Suppressor macrophage treated with lipopolysaccharide for 4 hours (primary cell): Measurements from ENCODE around the gene SCARF2.

Experiments
- DNase-seq: peaks from one replicate; pipeline ENCODE4 v3.0.0-alpha.2; 2020

Gene SCARF2

DNA sequence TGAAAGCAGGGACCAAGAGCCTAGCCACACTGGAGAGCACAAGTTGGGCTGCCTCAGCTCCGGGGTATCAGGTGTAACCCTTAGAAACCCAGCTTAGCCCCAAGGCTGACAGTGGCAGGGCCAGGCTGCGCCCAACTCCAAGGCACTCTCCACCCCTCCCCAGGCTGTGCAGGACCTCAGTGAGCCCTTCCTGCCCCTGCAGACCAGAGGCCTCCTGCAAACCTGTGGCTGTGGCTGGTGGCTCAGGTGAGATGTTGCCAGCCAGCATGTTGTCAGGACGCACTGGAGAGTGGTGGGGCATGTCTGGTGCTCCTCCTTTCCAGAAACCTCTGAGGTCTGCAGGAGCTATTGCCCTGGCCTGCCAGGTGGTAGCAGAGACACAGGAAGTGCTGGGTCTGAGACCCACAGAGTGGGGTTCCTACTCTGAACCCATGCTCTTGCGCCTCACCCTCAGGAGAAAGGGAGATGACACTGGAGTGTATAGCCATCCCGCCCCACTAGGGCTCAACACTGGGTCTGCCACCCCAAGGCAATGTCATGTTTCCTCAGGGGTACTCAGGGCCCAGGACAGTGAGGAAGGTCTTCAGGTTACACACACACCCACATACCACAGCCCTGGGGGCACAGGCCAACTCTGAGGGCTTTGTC lies 2.4 kb upstream of the SCARF2 start:
- DNase-seq, result no peak

DNA sequence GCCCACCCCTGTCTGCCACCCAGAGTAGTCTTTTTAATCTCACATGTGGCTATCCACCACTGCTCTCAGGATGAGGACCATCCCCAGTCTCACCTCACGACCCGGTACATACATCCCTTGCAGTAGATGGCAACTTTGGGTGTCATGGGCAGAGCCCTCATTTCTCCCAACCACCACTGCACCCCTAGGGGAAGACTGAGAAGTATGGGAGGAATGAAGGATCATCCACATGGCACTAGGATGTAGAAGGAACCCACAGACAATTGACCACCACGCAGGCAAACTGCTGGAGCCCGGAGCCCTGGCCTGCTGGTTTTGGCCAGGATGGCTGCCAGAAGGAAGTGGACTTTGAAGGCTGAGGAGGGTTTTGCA lies 1.9 kb upstream of the SCARF2 start:
- DNase-seq, result no peak

DNA sequence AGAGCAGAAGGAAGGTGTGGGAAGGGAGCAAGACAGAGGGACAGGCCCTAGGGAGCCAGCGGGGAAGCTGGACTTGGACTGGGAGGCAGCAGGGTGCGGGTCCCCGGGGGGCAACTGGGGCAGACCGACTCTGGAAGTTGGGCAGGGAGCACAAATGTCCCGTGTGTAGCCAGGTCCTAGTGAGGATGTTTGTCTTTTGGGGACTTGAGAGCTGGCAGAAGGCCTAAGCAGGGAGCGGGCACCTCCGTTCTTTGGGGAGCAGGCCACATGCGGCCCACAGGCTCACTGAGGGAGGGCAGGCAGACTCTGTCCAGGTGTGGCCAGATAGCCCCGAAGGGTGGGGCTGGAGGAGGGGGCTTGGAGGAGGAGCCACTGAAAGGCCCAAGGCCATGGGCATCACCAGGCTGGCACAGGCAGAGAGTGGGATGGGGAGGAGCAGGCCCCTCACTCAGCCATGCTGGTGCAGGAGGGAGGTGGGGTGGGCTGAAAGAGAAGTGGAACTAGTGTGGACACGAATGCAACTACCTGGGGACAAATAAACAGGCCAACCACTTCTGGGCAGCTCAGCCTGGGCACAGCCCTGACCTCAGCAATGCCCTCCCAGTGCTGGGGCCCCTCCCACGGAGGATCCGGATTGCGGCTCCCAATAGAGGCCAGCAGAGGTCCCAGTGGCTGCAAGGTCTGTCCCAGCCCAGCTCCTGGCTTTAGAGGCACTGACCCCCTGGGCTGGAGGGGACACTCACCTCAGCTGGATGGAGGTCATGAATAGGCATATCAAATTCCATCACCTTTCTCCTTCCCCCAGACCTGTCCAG lies 1.3 kb upstream of the SCARF2 start:
- no peak for DNase-seq

DNA sequence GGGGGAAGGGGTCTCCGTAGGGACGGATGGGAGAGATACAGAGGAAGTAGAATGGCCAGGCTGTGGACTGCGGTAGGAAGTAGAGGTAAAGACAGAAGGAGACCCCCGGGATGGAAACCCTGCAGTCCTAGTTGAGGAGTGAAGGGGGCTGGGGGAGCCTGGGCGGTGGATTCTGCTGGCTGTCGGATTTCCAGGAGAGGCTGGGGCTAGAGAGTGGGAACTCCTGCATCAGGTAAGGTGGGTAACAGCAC lies 727 bp upstream of the SCARF2 start:
- no peak for DNase-seq

DNA sequence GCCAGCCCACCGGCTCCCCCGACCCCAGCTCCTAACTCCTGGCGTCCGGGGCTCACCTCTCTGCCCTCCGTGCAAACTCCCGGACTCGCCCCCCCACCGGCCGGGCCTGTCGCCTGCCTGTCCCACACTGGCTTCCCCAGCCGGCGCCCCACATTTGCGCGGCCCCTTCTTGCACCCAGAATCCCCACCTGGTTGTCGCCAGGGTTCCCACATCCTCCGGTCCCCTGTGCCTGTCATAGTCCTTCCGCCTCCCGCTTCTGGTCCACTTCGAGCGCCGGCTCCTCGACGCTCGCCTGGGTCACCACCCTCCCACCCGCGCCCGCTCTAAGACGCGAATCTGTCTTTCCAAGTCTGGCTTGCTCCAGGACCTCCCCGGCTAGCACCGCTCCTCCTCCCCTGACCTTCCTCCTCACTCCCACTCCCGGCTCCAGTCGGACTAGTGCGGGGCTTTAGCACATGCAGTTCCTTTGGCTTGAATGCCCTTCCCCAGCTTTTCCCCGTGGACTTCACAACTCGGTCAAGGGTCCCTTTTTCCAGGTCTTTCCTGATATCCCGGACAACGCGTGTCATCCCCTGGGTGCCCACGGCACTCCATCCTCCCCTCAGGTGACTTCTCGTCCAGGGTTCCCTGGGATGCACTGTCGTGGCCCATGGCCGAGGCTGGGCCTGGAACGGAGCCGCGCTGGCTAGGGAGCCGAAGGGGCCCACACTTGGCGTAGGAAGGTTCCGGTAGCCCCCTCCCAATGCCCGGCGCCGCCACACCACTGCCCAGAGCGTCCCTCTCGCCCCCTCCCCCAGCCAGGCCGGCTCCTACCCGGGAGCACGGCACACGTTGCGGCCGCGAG lies 635 bp downstream of the SCARF2 start:
- DNase-seq, result no peak

DNA sequence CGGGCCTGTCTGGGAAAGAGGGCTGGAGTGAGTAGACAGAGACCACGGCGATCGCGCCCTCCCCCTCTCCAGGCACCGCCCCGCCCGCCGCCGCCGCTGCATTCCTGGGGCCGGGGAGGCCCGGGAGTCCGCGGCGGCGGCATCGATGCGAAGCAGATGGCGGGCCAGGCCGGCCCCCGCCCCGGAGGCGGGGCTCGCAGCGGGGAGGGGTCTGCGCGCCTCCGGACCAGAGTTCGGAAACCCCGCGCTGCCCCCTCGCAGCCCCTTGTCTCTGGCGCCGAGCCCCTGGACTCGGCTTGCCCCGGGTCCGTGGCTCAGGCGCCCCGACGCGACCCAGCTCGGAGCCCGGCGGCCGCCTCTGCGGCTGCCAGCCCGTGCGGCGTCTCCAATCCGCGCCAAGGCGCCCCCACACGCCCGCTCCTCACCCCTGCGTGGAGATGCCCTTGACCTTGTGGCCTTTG lies 1.3 kb downstream of the SCARF2 start:
- DNase-seq, result no peak

DNA sequence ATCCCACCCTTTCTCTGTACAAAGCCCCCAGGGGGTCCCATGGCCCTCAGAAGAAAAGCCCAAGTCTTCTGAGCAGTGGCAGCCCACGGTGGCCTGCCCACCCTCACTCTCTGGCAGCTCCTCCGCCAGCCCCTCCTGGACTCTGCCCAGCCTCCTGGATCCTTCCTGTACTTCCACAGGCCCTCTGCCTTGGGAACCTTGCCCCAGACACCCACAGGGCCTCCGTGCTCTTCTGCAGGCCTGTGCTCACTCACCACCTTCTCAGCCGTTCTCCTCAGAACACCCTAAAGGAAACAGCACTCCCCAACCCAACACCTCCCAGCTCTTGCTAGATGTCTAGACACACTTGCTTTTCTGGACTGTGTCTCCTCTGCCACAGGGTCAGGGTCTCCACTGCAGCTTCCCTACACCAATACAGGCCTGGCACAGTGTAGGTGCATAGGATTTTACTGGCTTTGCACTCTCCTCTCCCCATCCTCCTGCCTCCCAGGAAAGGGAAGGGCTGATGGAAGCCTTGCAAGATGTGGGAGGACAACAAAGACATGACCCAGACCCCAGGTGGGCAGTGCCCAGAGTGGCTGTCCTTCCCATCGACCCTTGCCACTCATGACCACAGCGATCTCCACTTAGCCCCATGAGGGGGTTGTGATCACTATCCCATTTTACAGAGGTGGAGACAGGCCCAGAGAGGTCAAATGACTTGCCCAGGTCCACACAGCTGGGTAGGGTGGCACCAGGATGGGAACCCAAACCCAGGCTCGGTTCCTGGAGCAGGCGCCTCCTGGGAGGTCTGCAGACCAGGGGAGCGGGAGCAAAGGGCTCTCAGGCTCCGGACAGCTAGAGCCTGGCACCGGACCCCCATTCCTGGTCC lies 2.0 kb downstream of the SCARF2 start:
- DNase-seq, result no peak

DNA sequence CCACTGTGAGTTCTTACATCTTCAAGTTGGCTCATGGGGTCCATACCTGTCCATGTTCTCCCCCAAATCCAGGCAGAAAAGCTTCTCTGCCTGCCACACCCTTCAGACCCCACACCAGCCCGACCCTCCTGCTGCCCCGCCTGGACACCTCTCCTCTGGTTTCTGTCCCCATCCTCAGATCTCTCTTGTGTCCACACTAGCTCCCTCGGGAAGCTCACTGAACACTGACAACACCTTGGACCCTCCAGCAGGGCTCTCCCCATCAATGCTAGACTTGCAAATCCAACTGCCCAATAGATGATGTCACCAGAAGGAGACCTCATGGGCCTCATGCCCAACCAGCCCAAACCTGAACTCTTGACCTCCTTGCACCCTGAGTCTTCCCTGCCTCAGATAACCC lies 2.9 kb downstream of the SCARF2 start:
- no peak for DNase-seq

DNA sequence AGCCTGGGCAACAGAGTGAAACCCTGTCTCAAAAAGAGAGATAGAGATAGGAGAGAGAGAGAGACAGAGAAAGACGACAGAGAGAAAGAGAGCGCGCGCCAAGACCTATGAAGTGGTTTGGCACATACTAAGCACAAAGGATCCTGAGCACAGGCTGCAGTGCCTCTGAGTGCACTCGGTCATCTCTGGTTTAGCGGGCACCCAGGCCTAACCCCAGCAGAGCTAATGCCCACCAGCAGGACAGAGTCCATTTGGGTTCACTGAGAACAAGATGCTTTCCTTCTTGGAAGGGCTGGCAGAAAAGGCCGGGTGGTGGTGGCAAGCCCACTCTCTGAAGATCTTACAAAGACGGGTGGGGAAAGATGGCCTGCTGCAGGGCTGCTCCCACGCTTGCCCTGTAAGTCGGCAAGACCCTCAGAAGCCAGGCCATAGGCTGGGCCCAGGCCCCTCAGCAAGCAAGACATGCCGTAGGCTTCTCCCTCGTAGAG lies 3.3 kb downstream of the SCARF2 start:
- no peak for DNase-seq

DNA sequence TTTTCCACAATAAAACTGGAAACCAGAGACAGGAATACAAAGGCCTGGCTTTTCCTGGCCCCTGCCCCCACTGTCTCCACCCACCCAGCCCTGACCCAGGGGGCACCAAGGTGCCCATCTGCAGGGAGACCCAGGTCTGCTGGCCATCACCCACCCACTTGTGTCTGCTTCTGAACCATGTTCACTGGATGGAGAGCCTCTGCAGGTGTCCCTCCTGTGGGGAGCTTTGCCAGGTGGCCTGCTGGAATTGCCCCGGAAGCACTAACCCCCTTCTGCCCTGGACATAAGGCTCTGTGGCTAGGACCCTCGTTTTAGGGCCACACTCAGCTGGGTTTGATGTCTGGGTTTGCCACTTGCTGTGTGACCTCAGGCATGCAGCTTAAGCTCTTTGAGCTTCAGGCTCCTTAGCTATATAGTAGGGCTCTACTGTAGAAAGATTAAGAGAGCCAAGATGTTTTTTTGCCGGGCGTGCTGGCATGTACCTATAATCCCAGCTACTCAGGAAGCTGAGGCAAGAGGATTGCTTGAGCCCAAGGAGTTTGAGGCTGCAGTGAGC lies 3.9 kb downstream of the SCARF2 start:
- no peak for DNase-seq

DNA sequence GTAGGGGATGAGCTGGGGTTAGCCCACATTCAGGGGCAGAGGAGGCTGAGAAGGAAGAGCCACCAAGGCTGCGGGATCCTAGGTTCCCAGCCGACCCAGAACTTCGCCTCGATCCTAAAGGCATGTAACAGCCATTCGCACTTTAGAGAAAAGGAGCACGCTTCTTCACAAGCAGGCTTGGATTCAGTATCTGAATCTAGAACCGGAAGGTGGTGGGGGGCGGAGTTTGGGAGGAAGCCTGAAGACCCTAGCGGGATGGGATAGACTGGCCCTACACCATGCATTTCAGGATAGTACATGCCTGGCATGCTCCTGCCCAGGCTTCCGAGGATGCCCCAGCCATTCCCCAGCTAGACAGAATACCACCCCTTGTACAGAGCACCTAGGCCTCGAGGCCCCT lies 4.4 kb downstream of the SCARF2 start:
- no peak for DNase-seq

DNA sequence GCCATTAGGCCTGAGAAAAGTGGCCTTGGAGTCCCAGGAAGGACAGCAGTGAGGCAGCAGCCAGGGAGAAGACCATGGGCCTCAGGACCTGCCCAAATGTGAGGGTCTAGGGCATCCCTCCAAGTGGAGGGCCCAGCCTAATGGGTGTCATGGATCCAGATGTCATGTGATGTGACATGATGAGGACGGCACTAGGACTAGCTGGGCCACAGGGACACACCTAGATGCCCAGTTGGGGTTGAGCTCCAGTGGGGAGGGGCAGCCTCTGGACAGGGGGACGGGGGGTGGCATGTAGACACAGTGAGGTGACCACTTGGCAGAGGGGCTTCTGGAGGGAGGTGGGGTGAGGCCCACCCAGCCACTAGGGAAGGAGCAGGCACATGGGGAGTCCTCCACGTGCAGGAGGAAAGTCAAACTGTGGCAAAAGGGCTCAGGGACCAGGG lies 5.4 kb downstream of the SCARF2 start:
- no peak for DNase-seq

DNA sequence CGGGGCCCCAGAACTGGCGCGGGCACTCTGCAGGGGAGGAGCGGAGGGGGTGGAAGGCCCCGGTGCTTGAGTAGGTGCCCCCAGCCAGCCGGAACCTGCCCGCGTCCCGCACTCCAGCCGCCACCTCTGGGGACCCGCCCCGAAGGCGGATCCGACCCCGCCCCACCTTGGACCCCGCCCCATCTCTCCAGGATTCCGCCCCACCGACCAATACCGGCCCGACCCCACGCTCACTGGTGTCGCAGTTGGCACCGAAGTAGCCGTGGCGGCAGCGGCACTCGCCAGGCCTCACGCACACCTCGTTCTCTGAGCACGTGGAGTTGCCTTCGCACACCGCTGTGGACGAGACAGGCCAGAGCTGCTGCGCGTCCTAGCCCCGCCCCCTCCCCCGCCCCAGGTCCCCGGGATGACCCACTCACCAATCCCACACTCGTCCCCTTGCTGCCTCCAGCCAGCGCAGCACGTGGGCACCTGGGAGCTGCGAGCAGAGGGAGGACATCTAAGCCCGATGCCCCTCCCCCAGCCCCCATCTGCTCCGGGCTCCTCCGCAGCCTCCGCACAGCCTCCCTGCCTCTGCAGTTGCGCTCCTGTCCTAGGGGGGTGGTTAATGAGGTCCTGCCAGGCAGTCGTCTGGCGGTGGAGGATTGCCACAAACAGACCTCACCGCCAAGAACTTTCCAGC lies 6.0 kb downstream of the SCARF2 start:
- DNase-seq, result no peak

DNA sequence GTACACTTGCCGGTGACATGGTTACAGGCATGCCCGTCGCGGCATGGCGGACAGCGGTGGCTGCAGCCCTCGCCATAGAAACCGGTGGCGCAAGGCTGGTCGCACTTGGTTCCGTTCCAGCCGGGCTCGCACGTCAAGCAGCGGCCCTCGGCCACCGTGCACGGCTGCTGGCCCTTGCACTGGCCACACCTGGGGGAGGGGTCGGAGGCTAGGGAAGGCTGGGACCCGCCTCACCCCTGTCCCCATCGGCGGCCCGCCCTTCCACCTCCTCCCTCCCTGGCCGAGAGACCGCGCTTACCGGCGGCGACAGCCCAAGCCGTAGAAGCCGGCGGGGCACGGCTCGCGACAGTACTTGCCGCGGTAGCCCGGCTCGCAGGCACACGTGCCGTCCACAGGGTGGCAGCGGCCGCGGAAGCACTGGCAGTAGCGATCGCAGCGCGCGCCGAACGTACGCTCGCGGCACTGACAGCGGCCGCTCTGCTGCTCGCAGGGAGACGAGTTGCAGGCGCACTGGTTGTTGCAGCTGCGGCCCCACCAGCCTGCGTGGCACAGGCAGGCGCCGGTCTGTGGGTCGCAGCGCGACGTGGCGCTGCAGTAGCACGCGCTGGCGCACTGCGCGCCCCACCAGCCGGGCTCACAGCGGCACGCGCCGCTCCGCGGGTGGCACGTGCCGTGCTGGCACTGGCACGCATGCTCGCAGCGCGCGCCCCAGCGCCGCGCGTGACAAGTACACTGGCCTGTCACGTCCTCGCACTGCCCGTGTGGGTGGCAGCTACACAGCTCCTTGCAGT lies 6.7 kb downstream of the SCARF2 start:
- DNase-seq, result peak; percentile 72

DNA sequence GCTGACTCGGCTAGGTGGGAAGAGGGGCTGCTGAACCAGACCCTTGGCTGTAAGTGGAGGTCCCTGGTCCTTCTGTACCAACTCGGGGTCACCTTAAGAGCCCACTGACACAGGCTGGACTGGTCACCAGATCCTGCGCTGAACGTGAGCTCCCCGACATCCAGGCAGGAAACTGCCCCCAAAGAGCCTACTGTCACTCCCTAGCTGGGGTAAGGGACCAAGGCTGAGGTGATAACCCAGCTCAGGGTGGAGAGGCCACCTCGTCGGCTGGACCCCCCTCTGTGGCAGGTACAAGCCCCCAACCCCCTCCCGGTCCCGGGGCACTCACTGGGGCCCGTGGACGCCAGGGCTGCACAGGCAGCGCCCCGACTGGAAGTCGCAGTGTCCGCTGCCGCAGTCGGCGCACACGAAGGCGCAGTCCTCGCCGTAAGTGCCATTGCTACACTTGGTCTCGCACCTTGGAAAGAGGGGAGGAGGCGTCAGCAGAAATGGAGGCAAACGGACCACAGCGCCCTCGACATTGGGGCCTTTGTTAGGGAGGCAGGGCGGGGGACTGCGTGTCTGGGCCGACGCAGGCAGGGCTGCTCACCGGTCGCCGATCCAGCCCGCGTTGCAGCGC lies 7.4 kb downstream of the SCARF2 start:
- DNase-seq, result no peak

DNA sequence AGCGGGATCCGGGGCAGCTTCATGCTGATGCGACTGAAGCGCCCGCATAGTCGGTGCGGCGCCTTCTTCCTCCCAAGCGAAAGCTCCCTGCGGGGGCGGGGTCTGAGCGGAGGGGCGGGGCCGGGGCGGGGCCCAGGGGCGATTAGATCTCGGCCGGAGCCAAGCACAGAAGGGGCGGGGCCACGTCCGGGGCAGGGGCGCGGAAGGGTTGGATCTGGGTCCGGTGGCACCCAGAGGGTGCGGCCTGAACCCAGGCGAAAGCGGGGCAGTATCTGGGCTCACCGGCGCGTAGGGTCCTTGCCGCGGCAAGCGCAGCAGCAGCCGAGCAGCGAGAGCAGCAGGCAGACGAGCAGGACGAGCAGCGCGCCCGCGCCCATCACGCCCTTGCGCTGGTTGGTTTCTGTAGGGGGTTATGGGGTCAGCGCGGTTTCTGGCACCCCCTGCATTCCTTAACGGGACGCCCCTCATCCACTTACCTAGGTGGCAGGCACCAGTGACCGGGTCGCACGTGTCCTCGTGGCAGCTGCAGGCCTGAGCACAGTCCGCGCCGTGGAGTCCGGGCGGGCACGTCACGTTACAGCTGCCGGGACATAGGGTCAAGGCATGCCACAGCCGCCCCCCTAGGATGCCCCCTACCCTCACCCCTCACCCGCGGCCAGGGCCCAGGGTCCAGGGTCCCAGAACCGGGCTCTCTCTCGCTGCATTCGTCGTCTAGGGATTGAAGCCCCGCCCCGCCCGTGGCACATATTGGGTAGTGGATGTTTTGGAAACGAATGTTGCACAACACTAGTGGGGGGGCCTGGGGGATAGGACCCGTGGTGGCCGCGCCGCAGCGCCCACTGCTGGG lies 8.1 kb downstream of the SCARF2 start:
- DNase-seq, result peak; percentile 89

DNA sequence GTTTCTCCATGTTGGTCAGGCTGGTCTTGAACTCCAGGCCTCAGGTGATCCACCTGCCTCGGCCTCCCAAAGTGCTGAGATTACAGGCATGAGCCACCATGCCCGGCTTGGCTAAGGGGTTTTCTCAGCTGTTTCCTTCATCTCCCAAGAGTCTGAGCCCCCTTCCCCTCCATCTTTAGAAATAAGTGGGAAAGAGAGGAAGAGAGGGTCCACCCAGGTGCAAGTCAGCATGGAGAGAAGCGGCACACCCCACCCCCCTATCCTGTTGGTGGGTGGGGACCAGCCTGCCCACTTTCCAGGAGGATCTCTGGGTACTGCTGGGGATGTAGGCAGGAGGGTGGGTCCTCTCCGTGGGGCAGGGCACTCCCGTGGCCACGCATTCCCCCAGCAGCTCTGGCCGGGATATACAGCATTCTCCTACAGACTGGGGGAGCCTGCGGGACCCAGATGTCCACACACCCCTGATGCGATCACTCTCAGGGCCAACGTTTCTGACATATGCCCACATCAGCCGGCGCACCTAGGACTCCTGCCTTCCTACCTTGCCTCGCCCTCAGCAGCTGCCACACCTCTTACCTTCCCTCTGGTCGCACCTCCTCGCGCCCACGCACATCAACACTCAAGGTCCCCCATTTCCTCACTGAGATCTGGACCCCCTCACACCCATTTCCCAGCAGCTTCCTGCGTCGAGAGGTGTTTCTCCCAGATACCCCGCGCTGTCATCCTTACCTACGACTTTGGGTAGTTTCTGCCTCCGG lies 8.9 kb downstream of the SCARF2 start:
- DNase-seq, result no peak

DNA sequence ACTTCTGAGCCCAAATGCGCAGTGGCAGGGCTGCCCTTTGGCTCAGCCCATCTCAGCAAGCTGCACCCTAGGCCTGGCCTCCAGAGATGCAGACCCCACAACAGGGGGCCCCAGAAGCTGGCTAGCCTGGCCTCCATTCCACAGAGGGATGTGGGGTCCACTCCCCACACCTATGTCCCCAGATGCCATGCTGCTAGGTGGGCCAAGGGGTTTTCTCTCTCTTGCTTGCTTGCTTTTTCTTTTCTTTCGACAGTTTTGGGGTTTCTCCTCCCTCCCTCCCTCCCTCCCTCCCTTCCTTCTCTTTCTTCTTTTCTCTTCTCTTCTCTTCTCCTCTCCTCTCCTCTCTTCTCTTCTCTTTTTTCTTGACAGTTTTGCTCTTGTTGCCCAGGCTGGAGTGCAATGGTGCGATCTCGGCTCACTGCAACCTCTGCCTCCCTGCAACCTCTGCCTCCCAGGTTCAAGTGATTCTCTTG lies 9.6 kb downstream of the SCARF2 start:
- no peak for DNase-seq
